ENCODE data around the gene CCDC190.
"Not testable (repeated sequence)": the region's sequence is repeated elsewhere in the genome, so short reads cannot be mapped to it uniquely, and the experiment has no call there.

The CCDC190 gene

GRCh38 chr1:162876751-162877150 lies 15.8 kb upstream of the CCDC190 start:
- DNase-seq = no peak

GRCh38 chr1:162873671-162874666 lies 13.0 kb upstream of the CCDC190 start:
- DNase-seq = no peak

- no peak for DNase-seq
Measured at GRCh38 chr1:162872981-162873380, 12.0 kb upstream of the CCDC190 start.

GRCh38 chr1:162871417-162871816 lies 10.4 kb upstream of the CCDC190 start:
- DNase-seq = not testable (repeated sequence)

GRCh38 chr1:162868972-162869371 lies 8.0 kb upstream of the CCDC190 start:
- no peak for DNase-seq

GRCh38 chr1:162861625-162862024 lies 650 bp upstream of the CCDC190 start:
- DNase-seq = no peak

- no peak for DNase-seq
Measured at GRCh38 chr1:162859191-162859590, 1.8 kb downstream of the CCDC190 start.

GRCh38 chr1:162857850-162858249 lies 3.1 kb downstream of the CCDC190 start:
- no peak for DNase-seq

GRCh38 chr1:162856260-162856659 lies 4.7 kb downstream of the CCDC190 start:
- no peak for DNase-seq

- no peak for DNase-seq
Measured at GRCh38 chr1:162855461-162856150, 5.4 kb downstream of the CCDC190 start.

GRCh38 chr1:162854245-162854882 lies 6.6 kb downstream of the CCDC190 start:
- no peak for DNase-seq

- no peak for DNase-seq
Measured at GRCh38 chr1:162851341-162851740, 9.6 kb downstream of the CCDC190 start.

- DNase-seq = no peak
Measured at GRCh38 chr1:162849711-162850110, 11.3 kb downstream of the CCDC190 start.

GRCh38 chr1:162847839-162848453 lies 13.0 kb downstream of the CCDC190 start:
- no peak for DNase-seq

- DNase-seq = no peak
Measured at GRCh38 chr1:162846256-162847212, 14.4 kb downstream of the CCDC190 start.

GRCh38 chr1:162844153-162844552 lies 16.8 kb downstream of the CCDC190 start:
- no peak for DNase-seq

- DNase-seq = no peak
Measured at GRCh38 chr1:162840250-162840839, 20.6 kb downstream of the CCDC190 start.

GRCh38 chr1:162838863-162839262 lies 22.1 kb downstream of the CCDC190 start:
- DNase-seq = no peak

GRCh38 chr1:162835157-162835899 lies 25.6 kb downstream of the CCDC190 start:
- DNase-seq = no peak

- DNase-seq = no peak
Measured at GRCh38 chr1:162832470-162832869, 28.5 kb downstream of the CCDC190 start.

- no peak for DNase-seq
Measured at GRCh38 chr1:162829268-162829667, 31.7 kb downstream of the CCDC190 start.

Measured in cortex of kidney (tissue), 1 donor.